ENCODE measurements around the gene TMEM132D. TPM values are rescaled to one million over a fixed set of nuclear protein-coding genes. Genes with fewer than 3 reads are reported as not detected.

The TMEM132D gene
- total RNA-seq, 1 donor from 2014 or later, result 1.1 TPM

- H3K36me3 Mint-ChIP-seq, result peaks cover 1% of the 10 kb centered on the region
- Histone ChIP-seq H3K4me3 (no peak overlapping the region), H3K4me1 (no peaks in the 10 kb centered on the region), H3K79me2 (ENCODE audit: low read depth) (no peaks in the 10 kb centered on the region), H3K9ac (no peak overlapping the region), H3K27me3 (no peaks in the 10 kb centered on the region), H3K36me3 (no peaks in the 10 kb centered on the region), H3F3A (ENCODE audit: low read depth) (no peaks in the 10 kb centered on the region), H4K20me1 (ENCODE audit: low read depth) (no peaks in the 10 kb centered on the region), H3K27ac (no peak overlapping the region), H3K9me3 (ENCODE audit: low read depth) (no peaks in the 10 kb centered on the region), H3K4me2 (no peak overlapping the region), H2AFZ (replicated peaks) (no peak overlapping the region)
- peaks cover 4% of the 10 kb centered on the region for H3K9me3 Mint-ChIP-seq
- H3K4me1 Mint-ChIP-seq, result peaks cover 6% of the 10 kb centered on the region
- no peak overlapping the region for H3K27ac Mint-ChIP-seq
- no peak overlapping the region for H3K4me3 Mint-ChIP-seq
- H3K27me3 Mint-ChIP-seq (ENCODE audit: insufficient read depth, low read depth), result no peaks in the 10 kb centered on the region
- no peak for DNase-seq (ENCODE audit: low spot score)
- TF ChIP-seq CTCF (IDR thresholded peaks at IDR 0.05) (no peak), EZH2 (IDR thresholded peaks at IDR 0.05) (no peak), EZH2phosphoT487 (IDR thresholded peaks at IDR 0.05) (no peak)
Measured at GRCh38 chr12:129246630-129247029, 657.2 kb downstream of the TMEM132D start.

GRCh38 chr12:129245769-129246168 lies 658.1 kb downstream of the TMEM132D start:
- H3K27ac ChIP-seq, result no peak overlapping the region
- no peaks in the 10 kb centered on the region for H3K4me1 ChIP-seq
- H3K4me3 ChIP-seq, result no peak overlapping the region
- no peak for TF ChIP-seq CTCF (IDR thresholded peaks at IDR 0.05)
- TF ChIP-seq EZH2 (IDR thresholded peaks at IDR 0.05), result no peak
- no peak for TF ChIP-seq EZH2phosphoT487 (IDR thresholded peaks at IDR 0.05)
- H3K4me2 ChIP-seq, result no peak overlapping the region
- Mint-ChIP-seq H3K4me3 (no peak overlapping the region), H3K27ac (no peak overlapping the region), H3K4me1 (peaks cover 6% of the 10 kb centered on the region), H3K27me3 (ENCODE audit: insufficient read depth, low read depth) (no peaks in the 10 kb centered on the region), H3K36me3 (peaks cover 1% of the 10 kb centered on the region), H3K9me3 (peaks cover 4% of the 10 kb centered on the region)
- no peaks in the 10 kb centered on the region for H3F3A ChIP-seq (ENCODE audit: low read depth)
- H3K36me3 ChIP-seq, result no peaks in the 10 kb centered on the region
- no peak overlapping the region for H2AFZ ChIP-seq (replicated peaks)
- no peaks in the 10 kb centered on the region for H4K20me1 ChIP-seq (ENCODE audit: low read depth)
- H3K27me3 ChIP-seq, result no peaks in the 10 kb centered on the region
- no peak for DNase-seq (ENCODE audit: low spot score)
- H3K79me2 ChIP-seq (ENCODE audit: low read depth), result no peaks in the 10 kb centered on the region
- H3K9me3 ChIP-seq (ENCODE audit: low read depth), result no peaks in the 10 kb centered on the region
- no peak overlapping the region for H3K9ac ChIP-seq

- no peak overlapping the region for H3K27ac ChIP-seq
- no peaks in the 10 kb centered on the region for H3K27me3 Mint-ChIP-seq (ENCODE audit: insufficient read depth, low read depth)
- H3K4me1 Mint-ChIP-seq, result no peaks in the 10 kb centered on the region
- no peaks in the 10 kb centered on the region for H4K20me1 ChIP-seq (ENCODE audit: low read depth)
- no peaks in the 10 kb centered on the region for H3K79me2 ChIP-seq (ENCODE audit: low read depth)
- H3K36me3 Mint-ChIP-seq, result peaks cover 3% of the 10 kb centered on the region
- no peak overlapping the region for H3K4me3 Mint-ChIP-seq
- H3K9me3 ChIP-seq (ENCODE audit: low read depth), result no peaks in the 10 kb centered on the region
- no peak for DNase-seq (ENCODE audit: low spot score)
- no peak overlapping the region for H3K27ac Mint-ChIP-seq
- no peak overlapping the region for H3K4me2 ChIP-seq
- H3K9me3 Mint-ChIP-seq, result peaks cover 4% of the 10 kb centered on the region
- H3K27me3 ChIP-seq, result no peaks in the 10 kb centered on the region
- no peak overlapping the region for H2AFZ ChIP-seq (replicated peaks)
- no peak overlapping the region for H3K4me3 ChIP-seq
- no peak overlapping the region for H3K9ac ChIP-seq
- H3K4me1 ChIP-seq, result no peaks in the 10 kb centered on the region
- H3K36me3 ChIP-seq, result no peaks in the 10 kb centered on the region
- TF ChIP-seq EZH2 (IDR thresholded peaks at IDR 0.05) (no peak), CTCF (IDR thresholded peaks at IDR 0.05) (no peak), EZH2phosphoT487 (IDR thresholded peaks at IDR 0.05) (no peak)
- no peaks in the 10 kb centered on the region for H3F3A ChIP-seq (ENCODE audit: low read depth)
Measured at GRCh38 chr12:129241852-129242251, 662.0 kb downstream of the TMEM132D start.
